Astrocyte of the spinal cord (primary cell): ENCODE results near the gene TMEM132D.

Experiments
- DNase-seq: peaks from one replicate; pipeline ENCODE4 v3.0.0; 2011; ENCODE audit warnings: low read depth, low spot score
- H3K4me3 ChIP-seq: 2 replicates; pipeline ENCODE4 v1.5.1; 2011; ENCODE audit warnings: low read depth, mild to moderate bottlenecking, low read length, moderate library complexity
- in situ Hi-C: cut with HindIII; loops from 2 replicates; pipeline ENCODE4 v1.10.0; 2017; ENCODE audit warnings: low sequenced_read_pairs
- TF ChIP-seq, protein P1 (sequence below): IDR thresholded peaks from 2 replicates; pipeline ENCODE4 v1.5.1; 2012; ENCODE audit warnings: low read depth, mild to moderate bottlenecking, low read length, inconsistent platforms

Gene TMEM132D

DNA sequence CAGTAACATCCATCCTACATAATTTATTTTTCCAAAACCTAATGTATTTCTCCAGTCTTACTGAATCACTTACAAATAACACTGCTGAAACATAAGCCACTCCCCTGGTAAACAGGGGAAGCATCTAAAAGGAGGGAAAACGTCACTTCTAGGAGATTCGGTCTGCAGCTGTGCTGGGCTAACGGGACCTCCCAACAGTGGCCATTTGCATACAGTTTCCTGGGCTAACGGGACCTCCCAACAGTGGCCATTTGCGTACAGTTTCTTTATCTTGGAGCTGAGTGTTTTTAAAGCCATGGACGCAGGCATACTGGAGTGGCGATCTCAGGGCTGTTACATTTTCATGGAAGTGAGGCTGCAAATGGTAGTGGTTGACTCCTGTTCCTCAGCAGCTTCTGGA lies 242.9 kb downstream of the TMEM132D start:
- in situ Hi-C loops: no loop called here
- DNase-seq: no peak
- TF ChIP-seq, protein P1, sequence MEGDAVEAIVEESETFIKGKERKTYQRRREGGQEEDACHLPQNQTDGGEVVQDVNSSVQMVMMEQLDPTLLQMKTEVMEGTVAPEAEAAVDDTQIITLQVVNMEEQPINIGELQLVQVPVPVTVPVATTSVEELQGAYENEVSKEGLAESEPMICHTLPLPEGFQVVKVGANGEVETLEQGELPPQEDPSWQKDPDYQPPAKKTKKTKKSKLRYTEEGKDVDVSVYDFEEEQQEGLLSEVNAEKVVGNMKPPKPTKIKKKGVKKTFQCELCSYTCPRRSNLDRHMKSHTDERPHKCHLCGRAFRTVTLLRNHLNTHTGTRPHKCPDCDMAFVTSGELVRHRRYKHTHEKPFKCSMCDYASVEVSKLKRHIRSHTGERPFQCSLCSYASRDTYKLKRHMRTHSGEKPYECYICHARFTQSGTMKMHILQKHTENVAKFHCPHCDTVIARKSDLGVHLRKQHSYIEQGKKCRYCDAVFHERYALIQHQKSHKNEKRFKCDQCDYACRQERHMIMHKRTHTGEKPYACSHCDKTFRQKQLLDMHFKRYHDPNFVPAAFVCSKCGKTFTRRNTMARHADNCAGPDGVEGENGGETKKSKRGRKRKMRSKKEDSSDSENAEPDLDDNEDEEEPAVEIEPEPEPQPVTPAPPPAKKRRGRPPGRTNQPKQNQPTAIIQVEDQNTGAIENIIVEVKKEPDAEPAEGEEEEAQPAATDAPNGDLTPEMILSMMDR: no peak
- H3K4me3 ChIP-seq: no peak overlapping the region

DNA sequence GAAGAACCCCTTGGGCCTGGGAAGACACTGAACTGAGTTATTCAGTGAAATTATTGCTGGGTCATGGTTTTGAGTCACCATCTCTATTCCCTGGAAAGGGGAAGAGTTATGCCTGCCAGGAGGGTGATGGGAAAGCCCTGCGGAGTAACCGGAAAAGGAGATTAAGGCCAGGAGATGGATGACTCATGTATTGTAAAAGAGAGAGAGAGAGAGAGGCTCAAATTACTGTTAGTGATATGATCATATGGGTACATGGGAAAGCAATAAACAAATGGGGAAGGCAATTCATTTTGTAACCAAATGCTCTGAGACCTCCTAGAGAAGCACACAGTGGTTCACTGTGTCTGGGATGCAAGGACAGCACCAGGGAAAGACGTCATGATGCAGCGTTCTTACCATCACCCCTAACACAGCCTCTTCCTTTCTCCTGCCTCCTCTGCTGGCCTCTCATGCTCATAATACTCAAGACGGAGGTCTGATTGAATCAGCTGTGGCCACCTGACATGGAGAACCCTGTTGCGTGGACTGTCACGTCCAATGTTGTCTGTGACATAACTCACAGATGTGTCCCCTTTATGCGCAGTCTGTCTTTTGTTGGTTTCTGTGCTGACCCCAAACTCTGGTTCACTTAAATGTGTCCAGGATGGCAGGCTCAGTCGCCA lies 243.7 kb downstream of the TMEM132D start:
- no peak overlapping the region for H3K4me3 ChIP-seq
- in situ Hi-C loops: no loop called here
- TF ChIP-seq, protein P1: no peak
- peak; percentile 91 for DNase-seq

DNA sequence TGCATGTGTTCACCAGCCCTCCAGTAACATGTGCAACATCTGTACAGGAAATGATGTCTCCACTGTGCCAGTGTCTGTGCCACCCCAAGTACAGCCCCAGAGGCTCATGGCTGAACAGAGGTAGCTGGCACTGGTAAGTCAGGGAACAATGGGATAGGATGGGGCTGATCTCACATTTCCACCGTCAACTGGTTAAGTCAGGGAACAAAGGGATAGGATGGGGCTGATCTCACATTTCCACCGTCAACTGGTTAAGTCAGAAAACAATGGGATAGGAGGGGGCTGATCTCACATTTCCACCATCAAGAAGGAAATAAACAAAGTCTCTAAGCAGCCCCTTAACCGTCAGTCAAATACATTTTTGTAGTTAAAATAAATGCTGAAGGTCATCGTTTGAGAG lies 246.6 kb downstream of the TMEM132D start:
- no peak for DNase-seq
- H3K4me3 ChIP-seq: no peak overlapping the region
- TF ChIP-seq, protein P1: no peak
- in situ Hi-C loops: no loop called here

DNA sequence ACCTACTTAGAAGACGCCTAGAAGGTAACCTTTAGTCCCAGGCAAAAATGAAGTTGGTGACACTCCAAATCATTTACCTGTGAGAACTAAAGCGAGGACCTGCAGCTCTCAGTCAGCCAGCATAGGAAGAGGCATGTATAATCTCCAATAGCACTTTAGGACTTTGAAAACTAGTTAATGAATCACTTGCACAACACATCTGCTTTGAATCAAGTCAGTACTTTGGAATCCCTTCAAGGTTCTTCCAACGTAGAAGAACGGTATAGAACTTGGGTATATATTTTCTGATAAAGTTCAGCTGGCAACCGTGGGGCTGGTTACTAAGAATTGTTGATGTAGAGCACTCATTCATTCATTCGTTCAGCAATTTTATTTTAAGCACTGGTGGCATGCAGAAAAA lies 251.9 kb downstream of the TMEM132D start:
- in situ Hi-C loops: no loop called here

DNA sequence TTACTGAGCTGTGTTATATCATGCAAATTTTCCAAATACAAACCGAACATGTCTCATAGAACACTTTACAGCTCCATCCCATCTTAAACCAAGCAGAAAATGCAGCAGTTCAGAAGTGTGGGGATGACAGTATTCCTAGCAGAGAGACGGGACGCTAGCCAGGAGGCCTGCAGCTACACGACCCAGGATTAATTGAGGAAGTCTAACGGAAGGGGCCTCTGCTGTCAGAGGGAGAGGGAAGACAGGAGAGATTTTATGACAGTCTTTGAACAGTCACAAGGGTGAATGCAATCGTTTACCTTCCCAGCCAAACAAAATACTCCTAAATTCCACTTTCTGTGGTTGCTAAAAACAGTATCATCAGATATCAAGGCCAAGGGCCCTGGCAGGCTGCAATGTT lies 261.9 kb downstream of the TMEM132D start:
- TF ChIP-seq, protein P1: no peak
- in situ Hi-C loops: no loop called here
- no peak for DNase-seq
- H3K4me3 ChIP-seq: no peak overlapping the region

More for the DNA sequence above, 251.9 kb downstream of the TMEM132D start:
- TF ChIP-seq, protein P1: no peak
- no peak overlapping the region for H3K4me3 ChIP-seq
- DNase-seq: peak; percentile 12

DNA sequence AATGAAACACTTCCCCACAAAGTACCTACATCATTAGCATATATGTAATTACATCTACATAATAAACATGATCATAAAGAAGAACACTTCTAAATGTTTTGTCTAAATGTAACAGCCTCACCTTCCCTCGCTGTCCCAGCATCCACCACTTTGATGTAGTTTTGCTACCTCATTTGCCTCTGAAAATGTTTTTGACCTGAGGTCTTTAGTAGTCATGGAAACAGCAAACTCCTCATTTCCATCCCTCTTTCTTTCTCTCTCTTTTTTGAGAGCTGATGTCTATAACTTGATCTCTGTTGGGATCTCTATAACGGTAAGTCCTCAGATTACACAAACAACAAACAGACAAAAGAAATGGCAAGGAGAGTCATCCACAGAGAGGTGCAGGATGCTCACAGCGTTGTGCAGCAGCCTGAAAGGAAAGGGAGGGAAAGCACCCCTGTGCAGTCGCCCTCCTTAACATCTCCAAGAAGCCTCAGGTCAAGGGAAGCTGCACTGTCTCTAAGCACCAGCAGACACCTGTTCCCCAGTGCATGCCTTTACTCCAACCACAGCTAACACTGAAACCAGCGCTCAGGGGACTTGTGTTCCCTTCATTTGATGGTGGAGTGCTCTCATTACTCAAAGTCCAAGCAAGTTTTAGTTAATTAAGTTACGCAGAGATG lies 268.7 kb downstream of the TMEM132D start:
- in situ Hi-C loops: no loop called here
- TF ChIP-seq, protein P1: no peak
- no peak for DNase-seq
- H3K4me3 ChIP-seq: no peak overlapping the region
